NCI-H2107 treated with DMSO at 0.1 percent for 48 hours (cell line): ENCODE measurements around the gene HNMT.
"Not testable (repeated sequence)": the region's sequence is repeated elsewhere in the genome, so short reads cannot be mapped to it uniquely, and the experiment has no call there.

Experiments used
- DNase-seq: peaks from one replicate; lab custom pipeline; 2025; ENCODE audit not compliant: unreplicated experiment; lab: John Stamatoyannopoulos, UW

The HNMT gene

DNA sequence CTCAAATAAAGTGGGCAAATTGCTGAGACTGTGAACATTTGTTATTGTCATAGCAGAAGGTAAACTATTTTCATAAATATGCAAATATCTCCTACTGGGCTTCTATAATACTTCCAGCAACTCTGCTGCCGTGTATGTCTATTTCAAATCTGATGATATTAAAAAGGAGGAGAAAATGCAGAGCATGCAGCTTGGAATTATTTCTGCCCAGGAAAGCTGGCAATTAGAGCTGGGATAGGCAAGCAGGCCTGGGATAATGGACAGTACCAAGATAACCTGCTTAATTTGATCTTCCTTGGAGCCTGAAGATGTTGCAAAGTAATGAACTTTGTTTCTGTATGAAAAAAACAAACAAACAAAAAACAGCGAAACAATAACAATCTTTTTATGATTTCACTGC, 72.8 kb downstream of the HNMT start:
- DNase-seq: no peak

DNA sequence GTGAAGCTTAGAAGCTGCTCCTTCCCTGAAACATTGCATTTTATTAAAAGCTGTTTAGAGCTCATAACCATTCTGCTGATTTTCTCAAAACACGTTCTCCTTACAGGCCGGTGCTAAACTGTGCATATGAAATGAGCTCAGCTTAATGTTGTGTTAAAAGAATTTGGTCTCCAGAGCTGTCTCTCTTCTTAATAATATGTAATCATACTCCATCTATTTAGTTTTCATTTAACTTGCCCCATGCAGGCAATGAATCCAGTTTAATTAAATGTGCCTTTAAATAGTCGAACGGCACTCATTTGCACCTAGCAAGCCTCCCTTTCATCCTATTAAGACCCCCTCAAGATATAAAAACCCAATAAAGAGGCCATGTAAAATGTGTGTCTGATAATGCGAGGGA, 76.3 kb downstream of the HNMT start:
- DNase-seq: no peak

DNA sequence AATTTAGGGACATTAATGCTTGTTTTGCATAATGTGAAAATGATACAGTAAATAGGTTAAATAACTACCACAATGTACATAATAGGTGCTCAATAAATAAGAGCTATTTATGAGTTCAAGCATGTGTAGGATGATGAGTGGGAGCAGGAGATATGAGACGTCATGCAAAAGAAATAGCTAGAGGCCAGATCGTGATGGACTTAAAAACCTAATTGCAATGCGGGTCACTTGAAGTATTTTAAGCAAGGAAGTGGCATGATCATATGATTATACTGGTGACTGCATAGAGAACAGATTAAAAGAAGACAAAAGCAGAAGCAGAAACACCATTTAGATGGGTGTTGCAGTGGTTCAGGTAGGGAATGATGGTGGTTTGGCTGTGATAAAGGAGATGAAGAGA, 78.0 kb downstream of the HNMT start:
- DNase-seq: no peak

DNA sequence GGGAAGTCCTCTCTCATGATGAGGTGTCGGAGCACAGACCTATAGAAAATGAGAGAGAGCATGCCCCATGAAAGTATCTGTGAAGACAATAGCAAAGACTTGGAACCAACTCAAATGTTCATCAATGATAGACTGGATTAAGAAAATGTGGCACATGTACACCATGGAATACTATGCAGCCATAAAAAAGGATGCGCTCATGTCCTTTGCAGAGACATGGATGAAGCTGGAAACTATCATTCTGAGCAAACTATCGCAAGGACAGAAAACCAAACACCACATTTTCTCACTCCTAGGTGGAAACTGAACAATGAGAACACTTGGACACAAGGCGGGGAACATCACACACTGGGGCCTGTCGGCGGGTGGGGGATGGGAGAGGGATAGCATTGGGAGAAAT, 79.3 kb downstream of the HNMT start:
- not testable (repeated sequence) for DNase-seq

DNA sequence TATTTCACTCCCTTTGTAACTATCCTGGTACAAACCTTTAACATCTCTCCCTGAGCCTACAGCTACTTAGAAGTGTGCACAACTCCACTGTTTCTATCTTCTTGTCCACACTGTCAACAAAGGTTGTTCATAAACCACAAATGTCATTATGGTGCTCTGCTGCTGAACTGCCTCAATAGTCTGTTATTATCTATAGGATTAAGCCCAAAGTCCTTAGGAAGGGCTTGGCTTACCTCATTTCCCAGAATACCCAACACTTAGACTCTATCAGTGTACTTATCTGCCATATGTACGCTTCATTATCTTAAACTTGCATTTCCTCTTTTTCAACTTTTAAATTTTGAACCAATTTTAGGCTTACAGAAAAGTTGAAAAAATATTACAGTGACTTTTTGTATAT, 94.2 kb downstream of the HNMT start:
- DNase-seq: peak; percentile 15

DNA sequence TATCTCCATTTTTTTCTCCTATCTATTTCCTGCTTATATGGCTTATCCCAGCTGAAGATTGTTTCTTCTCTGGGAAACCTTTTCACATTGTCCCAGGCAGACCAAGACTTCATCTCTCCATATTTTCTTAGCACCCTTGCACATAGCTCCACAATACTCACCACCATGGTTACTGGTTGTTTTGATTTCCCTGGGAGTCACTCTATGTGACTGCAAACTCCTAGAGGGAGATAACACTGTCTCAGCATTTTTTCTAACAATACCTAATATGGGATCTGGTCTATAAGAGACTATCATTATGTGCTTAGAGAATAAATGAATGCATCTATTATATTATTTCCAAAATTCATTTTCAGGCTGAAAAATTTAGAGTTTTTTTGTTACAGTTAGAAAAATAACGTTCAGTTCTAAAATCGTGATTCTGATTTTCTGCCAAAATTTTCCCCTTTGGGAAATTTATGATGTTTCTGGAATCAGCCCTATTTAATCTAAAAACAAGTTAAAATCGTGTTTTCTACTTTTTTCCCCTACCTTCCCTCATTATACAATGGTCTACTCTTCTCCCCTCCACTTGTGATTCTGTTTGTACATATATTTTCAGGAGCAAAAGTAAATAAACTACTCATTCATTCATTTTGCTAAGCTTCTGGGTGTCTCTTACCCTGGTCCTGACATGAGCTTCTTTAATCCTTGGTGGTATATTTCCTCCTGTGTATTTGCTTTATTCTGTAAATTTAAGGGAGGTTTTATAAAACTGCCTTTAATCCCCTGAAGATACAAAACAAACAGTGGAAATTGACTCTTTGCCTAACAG, 95.4 kb downstream of the HNMT start:
- DNase-seq: no peak

DNA sequence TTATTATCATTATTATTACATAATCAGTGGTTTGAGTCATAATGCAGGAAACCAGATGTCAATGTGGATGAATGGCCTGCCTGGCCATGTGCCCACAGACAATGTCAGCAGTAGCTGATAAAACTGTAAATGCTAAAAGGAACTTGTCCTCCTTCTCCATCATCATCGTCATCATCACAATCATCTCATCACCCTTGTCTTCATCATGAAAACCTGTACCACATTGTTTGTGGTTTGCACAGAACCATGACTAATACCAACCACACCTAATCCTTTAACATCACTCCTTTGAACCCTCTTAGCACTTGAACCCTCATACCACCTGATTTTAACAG, 96.0 kb downstream of the HNMT start:
- peak; percentile 9 for DNase-seq

DNA sequence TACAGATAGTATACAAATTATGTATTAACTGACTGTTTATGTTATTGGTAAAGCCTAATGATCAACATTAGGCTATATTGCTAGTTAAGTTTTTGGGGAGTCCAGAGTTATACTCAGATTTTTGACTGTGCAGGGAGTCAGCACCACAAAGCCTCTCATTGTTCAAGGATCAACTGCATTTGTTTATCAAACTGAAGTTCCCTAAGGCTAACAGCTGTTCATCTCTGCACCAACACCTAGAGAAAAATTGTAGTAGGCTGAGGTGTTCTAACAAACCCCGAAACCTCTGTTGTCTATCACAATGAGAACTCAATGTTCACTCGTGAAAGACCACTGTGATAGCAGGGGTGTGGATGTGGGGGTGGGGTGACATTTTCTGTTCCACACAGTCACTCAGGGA, 97.7 kb downstream of the HNMT start:
- DNase-seq: no peak

DNA sequence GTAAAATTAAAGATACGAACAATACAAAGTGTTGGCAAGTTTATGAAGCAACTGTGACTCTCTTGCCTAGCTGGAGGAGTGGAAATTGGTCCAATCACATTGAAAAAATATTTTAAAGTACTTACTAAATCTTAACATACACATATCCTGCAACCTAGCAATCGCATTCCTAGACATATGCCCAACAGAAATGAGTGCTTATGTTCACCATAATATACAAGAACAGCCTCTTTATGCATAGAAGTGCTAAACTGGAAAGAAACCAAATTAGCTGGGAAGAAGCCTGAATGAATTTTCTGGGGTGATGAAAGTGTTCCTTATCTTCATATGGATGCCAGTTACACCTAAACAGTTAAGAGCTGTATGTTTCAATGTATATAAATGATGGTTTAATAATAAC, 98.9 kb downstream of the HNMT start:
- DNase-seq: no peak
